HUES64 (cell line): ENCODE measurements around the gene MBNL1.
"Not testable (repeated sequence)": the region's sequence is repeated elsewhere in the genome, so short reads cannot be mapped to it uniquely, and the experiment has no call there.

Experiments
- H3K27ac ChIP-seq: 2 replicates; pipeline ENCODE4 v1.7.0; 2013; ENCODE audit warnings: low read depth, low read length, inconsistent platforms
- H3K27me3 ChIP-seq: 2 replicates; pipeline ENCODE4 v1.6.1; 2013; ENCODE audit warnings: mild to moderate bottlenecking, low read length; ENCODE audit not compliant: insufficient read depth
- H3K36me3 ChIP-seq: 2 replicates; pipeline ENCODE4 v1.6.1; 2013; ENCODE audit warnings: mild to moderate bottlenecking, low read length; ENCODE audit not compliant: insufficient read depth
- H3K4me1 ChIP-seq: 2 replicates; pipeline ENCODE4 v1.6.1; 2013; ENCODE audit warnings: mild to moderate bottlenecking, low read length, moderate library complexity; ENCODE audit not compliant: insufficient read depth
- H3K4me3 ChIP-seq: 2 replicates; pipeline ENCODE4 v1.5.1; 2013; ENCODE audit warnings: mild to moderate bottlenecking, low read length, moderate library complexity
- H3K9ac ChIP-seq: 2 replicates; pipeline ENCODE4 v1.6.1; 2013; ENCODE audit warnings: mild to moderate bottlenecking, low read depth, low read length
- H3K9me3 ChIP-seq: 2 replicates; pipeline ENCODE4 v1.6.1; 2013; ENCODE audit warnings: low read depth, low read length; ENCODE audit not compliant: insufficient read depth
- WGBS: fragments of 150-250, 120-280 bp; methylation state at CpG from one replicate; pipeline ENCODE4 v1.1.7; 2013; ENCODE audit warnings: missing lambda C conversion rate; 5-methylcytosine and 5-hydroxymethylcytosine counted together

MBNL1 gene

DNA sequence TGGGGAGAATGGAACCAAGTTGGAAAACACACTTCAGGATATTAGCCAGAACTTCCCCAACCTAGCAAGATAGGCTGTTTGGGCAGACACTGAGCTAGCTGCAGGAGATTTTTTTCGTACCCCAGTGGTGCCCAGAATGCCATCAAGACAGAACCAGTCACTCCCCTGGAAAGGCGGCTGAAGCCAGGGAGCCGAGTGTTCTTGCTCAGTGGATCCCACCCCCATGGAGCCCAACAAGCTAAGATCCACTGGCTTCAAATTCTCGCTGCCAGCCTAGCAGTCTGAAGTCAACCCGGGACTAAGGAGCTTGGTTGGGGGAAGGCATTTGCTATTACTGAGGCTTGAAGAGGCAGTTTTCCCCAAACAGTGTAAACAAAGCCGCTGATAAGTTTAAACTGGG, 152.4 kb downstream of the MBNL1 start:
- H3K27me3 ChIP-seq = no peaks in the 10 kb centered on the region
- H3K27ac ChIP-seq = no peak overlapping the region
- no peak overlapping the region for H3K9ac ChIP-seq
- H3K36me3 ChIP-seq = peaks cover 20% of the 10 kb centered on the region; the same call in 1 of the 2 replicates
- H3K4me3 ChIP-seq = no peak overlapping the region
- no peaks in the 10 kb centered on the region for H3K9me3 ChIP-seq
- whole genome bisulfite sequencing = 95% methylated on average over 6 of the region's 6 CpGs
- no peaks in the 10 kb centered on the region for H3K4me1 ChIP-seq

DNA sequence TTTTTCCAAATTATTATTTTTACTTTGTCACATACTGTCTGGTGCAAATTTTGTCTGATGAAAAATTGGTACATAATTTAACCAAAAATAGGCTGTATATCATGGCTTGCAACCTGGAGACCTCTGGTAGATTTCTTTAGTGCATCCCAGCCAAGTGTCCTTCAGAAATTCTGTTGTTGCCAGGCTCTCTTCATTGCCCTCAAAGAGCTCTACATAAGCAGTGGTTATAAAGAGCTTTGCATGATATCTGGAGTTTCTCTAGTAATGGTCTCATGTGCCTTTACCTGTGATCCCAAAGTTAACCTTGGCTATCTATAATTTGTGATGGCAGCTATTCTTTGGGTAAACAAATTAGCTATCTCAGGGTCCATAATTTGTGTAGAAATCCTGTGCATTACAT, 157.7 kb downstream of the MBNL1 start:
- Histone ChIP-seq H3K4me1 (peaks cover 11% of the 10 kb centered on the region), H3K27me3 (no peaks in the 10 kb centered on the region), H3K36me3 (no peaks in the 10 kb centered on the region), H3K27ac (no peak overlapping the region), H3K9ac (no peak overlapping the region), H3K4me3 (no peak overlapping the region), H3K9me3 (no peaks in the 10 kb centered on the region)

GRCh38 chr3:152428577-152428976, 159.8 kb downstream of the MBNL1 start:
- 77% methylated on average over 3 of the region's 3 CpGs for WGBS
- H3K4me1 ChIP-seq = peaks cover 11% of the 10 kb centered on the region
- H3K4me3 ChIP-seq = no peak overlapping the region
- no peak overlapping the region for H3K27ac ChIP-seq
- H3K36me3 ChIP-seq = no peaks in the 10 kb centered on the region
- H3K27me3 ChIP-seq = no peaks in the 10 kb centered on the region
- no peak overlapping the region for H3K9ac ChIP-seq
- H3K9me3 ChIP-seq = no peaks in the 10 kb centered on the region

DNA sequence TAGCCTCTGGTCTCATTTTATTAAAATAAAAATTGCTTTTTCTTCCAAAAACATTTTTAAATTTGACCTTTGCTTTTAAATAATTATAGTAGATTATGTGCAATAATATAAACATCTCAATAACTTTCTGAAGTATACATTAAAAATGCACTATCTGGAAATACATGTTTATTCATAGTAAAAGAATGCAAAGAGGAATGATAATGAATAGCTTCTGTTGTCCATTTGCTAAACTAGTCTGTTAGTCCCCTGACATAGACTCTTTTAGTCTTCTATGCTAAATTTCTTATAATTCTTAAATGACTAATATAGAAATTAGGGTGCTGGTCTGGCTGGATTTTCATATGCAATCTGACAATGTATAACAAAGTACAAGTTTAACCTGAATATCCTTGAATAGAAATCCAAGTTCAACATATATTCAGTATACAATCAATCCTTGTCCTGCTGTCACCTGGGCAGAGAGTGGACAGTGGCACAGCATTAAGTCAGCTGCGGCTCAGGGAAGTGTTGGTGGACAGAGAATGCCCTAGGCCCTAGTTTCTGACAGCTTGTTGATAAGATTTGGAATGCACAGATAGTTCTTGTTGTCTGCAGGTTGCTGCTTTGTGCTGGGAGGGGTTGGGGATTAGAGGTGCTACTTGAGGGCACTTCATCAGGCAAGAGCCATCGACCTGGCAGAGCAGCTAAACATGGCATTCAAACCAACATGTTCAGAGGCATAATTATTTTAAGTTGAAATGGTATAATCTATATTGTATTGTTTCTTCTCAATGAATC, 161.7 kb downstream of the MBNL1 start:
- 95% methylated on average over 1 of the region's 2 CpGs for WGBS
- Histone ChIP-seq H3K9ac (no peak overlapping the region), H3K4me1 (peaks cover 11% of the 10 kb centered on the region), H3K36me3 (no peaks in the 10 kb centered on the region; the same call in 1 of the 2 replicates), H3K27me3 (no peaks in the 10 kb centered on the region), H3K27ac (no peak overlapping the region), H3K9me3 (no peaks in the 10 kb centered on the region), H3K4me3 (no peak overlapping the region)

DNA sequence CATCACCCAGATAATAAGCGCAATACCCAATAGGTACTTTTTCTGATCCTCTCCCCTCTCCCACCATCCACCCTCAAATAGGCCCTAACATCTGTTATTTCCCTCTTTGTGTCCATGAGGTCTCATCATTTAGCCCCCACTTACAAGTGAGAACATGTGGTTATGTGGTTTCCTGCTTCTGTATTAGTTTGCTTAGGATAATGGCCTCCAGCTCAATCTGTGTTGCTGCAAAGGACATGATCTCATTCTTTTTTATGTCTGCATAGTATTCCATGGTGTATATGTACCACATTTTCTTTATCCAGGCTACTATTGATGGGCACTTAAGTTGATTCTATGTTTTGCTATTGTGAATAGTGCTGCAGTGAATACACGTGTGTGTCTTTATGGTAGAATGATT, 165.4 kb downstream of the MBNL1 start:
- Histone ChIP-seq H3K36me3 (no peaks in the 10 kb centered on the region; the same call in 1 of the 2 replicates), H3K27me3 (no peaks in the 10 kb centered on the region), H3K27ac (no peak overlapping the region), H3K4me3 (no peak overlapping the region), H3K9me3 (no peaks in the 10 kb centered on the region), H3K4me1 (no peaks in the 10 kb centered on the region), H3K9ac (no peak overlapping the region)
- WGBS = 89% methylated on average over 2 of the region's 2 CpGs

DNA sequence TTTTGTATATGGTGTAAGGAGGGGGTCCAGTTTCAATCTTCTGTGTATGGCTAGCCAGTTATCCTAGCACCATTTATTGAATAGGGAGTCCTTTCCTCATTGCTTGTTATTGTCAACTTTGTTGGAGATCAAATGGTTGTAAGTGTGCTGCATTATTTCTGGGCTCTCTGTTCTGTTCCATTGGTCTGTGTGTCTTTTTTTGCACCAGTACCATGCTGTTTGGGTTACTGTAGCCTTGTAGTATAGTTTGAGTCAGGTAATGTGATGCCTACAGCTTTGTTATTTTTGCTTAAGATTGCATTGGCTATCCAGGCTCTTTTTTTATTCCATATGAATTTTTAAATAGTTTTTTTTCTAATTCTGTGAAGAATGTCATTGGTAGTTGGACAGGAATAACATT, 166.5 kb downstream of the MBNL1 start:
- H3K4me1 ChIP-seq, H3K9me3 ChIP-seq, H3K27me3 ChIP-seq: not testable (repeated sequence)

DNA sequence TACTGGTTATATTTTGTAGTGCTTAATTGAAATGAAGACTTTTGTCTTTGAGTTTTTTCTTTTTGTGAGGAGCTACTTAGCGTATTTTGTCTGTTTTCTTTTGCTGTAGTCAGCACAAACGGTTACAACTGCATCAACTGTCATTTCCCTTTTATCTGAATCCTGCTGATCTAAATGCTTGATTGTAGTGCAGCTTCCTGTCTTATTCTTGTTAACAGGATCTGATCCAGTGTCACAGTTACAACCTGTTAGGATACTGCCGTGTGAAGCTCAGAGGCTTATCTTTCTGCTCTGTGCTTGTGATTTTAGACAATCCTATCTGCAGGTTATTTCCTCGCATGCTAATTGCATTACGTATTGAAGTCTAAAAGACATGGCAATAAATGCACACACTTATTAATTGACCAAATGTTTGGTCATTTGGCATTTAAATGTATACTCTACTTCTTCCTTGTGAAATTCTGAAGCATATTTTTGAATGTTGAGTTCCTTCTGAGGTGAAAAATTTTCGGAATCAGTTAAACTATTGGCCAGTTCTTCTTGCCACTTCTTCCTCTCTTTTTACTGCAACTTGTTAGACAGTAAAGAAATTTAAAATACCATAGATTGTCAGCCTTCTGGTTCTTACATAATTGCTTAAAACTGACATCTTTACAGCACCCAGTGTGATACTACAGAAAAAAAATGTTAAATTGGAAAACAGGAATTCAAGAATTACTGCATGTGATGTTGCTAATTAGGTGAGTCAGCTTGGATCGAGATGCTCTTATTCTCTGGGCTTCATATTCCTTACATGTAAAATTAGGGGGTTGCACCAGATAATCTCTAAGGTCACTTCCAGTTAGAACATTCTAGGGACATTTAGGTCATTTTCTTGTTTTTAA, 168.2 kb downstream of the MBNL1 start:
- H3K27me3 ChIP-seq = no peaks in the 10 kb centered on the region
- WGBS = 96% methylated on average over 7 of the region's 7 CpGs
- H3K9me3 ChIP-seq = no peaks in the 10 kb centered on the region
- H3K27ac ChIP-seq = no peak overlapping the region
- no peak overlapping the region for H3K9ac ChIP-seq
- H3K4me3 ChIP-seq = no peak overlapping the region
- no peaks in the 10 kb centered on the region; the same call in 1 of the 2 replicates for H3K36me3 ChIP-seq
- no peaks in the 10 kb centered on the region for H3K4me1 ChIP-seq

More for the DNA sequence above, 166.5 kb downstream of the MBNL1 start:
- not testable (repeated sequence) for H3K4me3 ChIP-seq, H3K9ac ChIP-seq, H3K27ac ChIP-seq, H3K36me3 ChIP-seq

DNA sequence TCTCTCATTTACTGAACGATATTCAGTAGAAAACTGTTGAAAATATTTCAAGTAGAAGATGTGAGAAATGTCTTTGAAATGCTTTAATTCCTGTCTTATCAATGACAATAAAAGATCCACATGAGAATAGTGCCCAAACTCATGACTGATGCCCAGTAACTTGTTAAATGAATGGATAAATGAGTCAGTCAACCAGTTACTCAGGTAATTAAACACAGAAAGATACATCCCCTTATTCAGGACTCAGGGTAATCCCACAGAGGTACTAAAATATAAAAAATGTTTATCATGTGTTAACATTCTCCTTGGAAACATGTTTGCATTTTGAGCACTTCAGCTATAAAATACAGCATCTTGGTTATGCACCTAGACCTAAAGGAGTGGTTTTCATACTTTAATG, 169.5 kb downstream of the MBNL1 start:
- Histone ChIP-seq H3K27me3 (no peaks in the 10 kb centered on the region), H3K9me3 (no peaks in the 10 kb centered on the region), H3K27ac (no peak overlapping the region), H3K9ac (no peak overlapping the region), H3K36me3 (no peaks in the 10 kb centered on the region; the same call in 1 of the 2 replicates), H3K4me1 (no peaks in the 10 kb centered on the region), H3K4me3 (no peak overlapping the region)
- no CpG with 5 or more reads among the region's 1 CpG for WGBS

DNA sequence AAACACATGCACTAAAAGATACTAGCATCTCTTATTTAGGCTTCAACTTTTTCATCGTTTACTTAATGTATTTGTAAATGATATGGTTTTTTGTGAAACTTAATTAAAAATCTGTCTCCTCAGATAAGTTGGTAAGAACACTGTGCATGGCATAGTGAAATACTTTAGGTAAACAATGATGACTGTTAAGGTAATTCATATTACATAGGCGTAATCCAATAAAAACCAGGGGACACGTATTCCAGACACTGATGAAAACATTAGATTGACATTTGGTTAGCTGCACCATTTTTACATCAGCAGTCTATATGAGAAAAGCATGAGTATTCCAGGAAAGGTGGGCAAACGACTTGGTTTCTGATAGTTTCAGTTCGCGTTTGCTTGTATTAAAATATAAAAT, 170.0 kb downstream of the MBNL1 start:
- no peak overlapping the region for H3K9ac ChIP-seq
- H3K27ac ChIP-seq = no peak overlapping the region
- no peaks in the 10 kb centered on the region; the same call in 1 of the 2 replicates for H3K36me3 ChIP-seq
- no peaks in the 10 kb centered on the region for H3K27me3 ChIP-seq
- no peaks in the 10 kb centered on the region for H3K4me1 ChIP-seq
- no peak overlapping the region for H3K4me3 ChIP-seq
- no peaks in the 10 kb centered on the region for H3K9me3 ChIP-seq
- WGBS = 97% methylated on average over 4 of the region's 6 CpGs

GRCh38 chr3:152440243-152440642, 171.5 kb downstream of the MBNL1 start:
- 97% methylated on average over 5 of the region's 5 CpGs for WGBS
- not testable (repeated sequence) for H3K4me3 ChIP-seq, H3K9ac ChIP-seq, H3K27ac ChIP-seq, H3K36me3 ChIP-seq, H3K4me1 ChIP-seq, H3K27me3 ChIP-seq, H3K9me3 ChIP-seq

DNA sequence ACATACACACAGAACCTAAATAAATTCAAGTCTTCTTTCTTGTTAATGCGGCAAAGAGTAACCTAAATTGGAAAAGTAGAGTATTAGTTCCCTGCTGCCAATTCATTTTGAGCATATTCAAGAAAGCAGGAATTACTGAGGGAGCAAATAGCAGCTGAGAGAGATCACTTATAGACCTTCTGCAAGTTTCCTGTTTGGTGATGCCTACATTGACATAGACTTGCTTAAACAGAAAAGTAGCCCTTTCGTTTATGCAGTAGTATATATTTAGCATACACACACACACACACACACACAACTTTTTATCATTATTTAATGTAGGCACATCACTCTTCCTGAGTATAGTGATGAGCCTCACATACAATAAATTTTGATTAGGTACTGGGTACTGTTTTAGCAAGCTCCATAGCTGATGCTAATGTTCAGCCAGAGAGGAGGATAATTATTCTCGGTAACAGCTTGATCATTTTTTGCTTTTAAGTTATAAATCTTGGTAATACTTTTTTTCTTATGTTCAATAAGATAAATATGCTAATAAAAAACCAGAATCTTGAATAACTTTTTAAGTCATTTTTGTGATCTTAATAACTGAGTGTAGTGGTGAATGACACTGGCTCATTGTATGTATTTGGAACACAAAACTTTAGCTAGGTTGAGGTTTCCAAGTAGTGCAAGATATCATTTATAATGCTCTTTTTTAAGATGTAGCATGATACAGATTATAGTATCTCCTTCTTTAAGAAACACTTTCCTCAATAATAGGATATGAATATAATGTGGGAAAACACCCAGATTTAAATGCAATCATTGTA, 174.7 kb downstream of the MBNL1 start:
- Histone ChIP-seq H3K4me3 (no peak overlapping the region), H3K9me3 (no peaks in the 10 kb centered on the region), H3K9ac (no peak overlapping the region), H3K27ac (no peak overlapping the region), H3K36me3 (peaks cover 7% of the 10 kb centered on the region; the same call in 1 of the 2 replicates), H3K27me3 (no peaks in the 10 kb centered on the region), H3K4me1 (no peaks in the 10 kb centered on the region)
- 96% methylated on average over 3 of the region's 3 CpGs for WGBS
